Caco-2 (cell line): ENCODE data around the gene VSIR. TPM values are rescaled to one million over a fixed set of nuclear protein-coding genes. Genes with fewer than 3 reads are reported as not detected.

Source experiments
- BruUV-seq: library from RNA; stranded (reverse); fragments of 400-500 nt; replicated peaks from 2 replicates; lab custom pipeline; 2021; lab: Mats Ljungman, UMichigan
- CTCF ChIA-PET: fragments of 300-600 bp; sonication (Branson Sonifier 250); formaldehyde crosslinking; loops from one replicate; lab custom pipeline; 2022; ENCODE audit warnings: antibody characterized with exemption; lab: Charles Lee
- POLR2A ChIA-PET: fragments of 300-600 bp; sonication (Branson Sonifier 250); formaldehyde crosslinking; loops from one replicate; lab custom pipeline; 2022; ENCODE audit warnings: antibody characterized with exemption; lab: Charles Lee
- DNase-seq, 2 experiments: peaks; one replicate each; pipeline versions ENCODE4 v3.0.0 to v3.0.0-alpha.2; 2020 to 2022
- H3K27me3 ChIP-seq: replicated peaks from 2 replicates; pipeline ENCODE4 v1.6.0; 2011; ENCODE audit warnings: low read length; ENCODE audit not compliant: control insufficient read depth, insufficient read depth
- H3K36me3 ChIP-seq: 2 replicates; pipeline ENCODE4 v1.5.1; 2011; ENCODE audit warnings: low read length; ENCODE audit not compliant: control insufficient read depth, insufficient read depth
- H3K4me1 ChIP-seq: fragments of 250-450 bp; sonication (Bioruptor Pico); 2 replicates; pipeline ENCODE4 v1.5.1; 2020; ENCODE audit warnings: mild to moderate bottlenecking
- H3K4me3 ChIP-seq: 2 replicates; pipeline ENCODE4 v1.5.1; 2011; ENCODE audit warnings: low read depth, mild to moderate bottlenecking, control low read depth, low read length
- H3K9me3 ChIP-seq: fragments of 250-450 bp; sonication (Bioruptor Pico); 2 replicates; pipeline ENCODE4 v1.5.1; 2020; ENCODE audit warnings: mild to moderate bottlenecking, moderate library complexity
- H3K27ac Mint-ChIP-seq: one replicate; pipeline ENCODE4 v1.8.0; 2022; ENCODE audit warnings: mixed read lengths; ENCODE audit not compliant: unreplicated experiment
- H3K27me3 Mint-ChIP-seq: one replicate; pipeline ENCODE4 v1.8.0; 2022; ENCODE audit warnings: mixed read lengths; ENCODE audit not compliant: insufficient read depth, unreplicated experiment
- H3K36me3 Mint-ChIP-seq: one replicate; pipeline ENCODE4 v1.8.0; 2022; ENCODE audit warnings: mild to moderate bottlenecking, mixed read lengths; ENCODE audit not compliant: insufficient read depth, unreplicated experiment
- H3K4me1 Mint-ChIP-seq: one replicate; pipeline ENCODE4 v1.8.0; 2022; ENCODE audit warnings: low read depth, mixed read lengths; ENCODE audit not compliant: unreplicated experiment
- H3K4me3 Mint-ChIP-seq: one replicate; pipeline ENCODE4 v1.8.0; 2022; ENCODE audit warnings: mild to moderate bottlenecking, moderate library complexity, mixed read lengths; ENCODE audit not compliant: unreplicated experiment
- H3K9me3 Mint-ChIP-seq: one replicate; pipeline ENCODE4 v1.8.0; 2022; ENCODE audit warnings: mixed read lengths; ENCODE audit not compliant: unreplicated experiment
- intact Hi-C: fragments of 100-400 bp; cut with micrococcal nuclease; formaldehyde crosslinking; loops from one replicate; pipeline ENCODE4 v1.10.0; 2022; ENCODE audit not compliant: unreplicated experiment
- total RNA-seq: library from RNA; stranded (reverse); gene quantifications from 2 replicates; pipeline ENCODE4 v1.2.3, GENCODE V29; 2022
- TF ChIP-seq, protein P1 (sequence below), 2 experiments: fragments of 200-600 bp in 1 of 2; IDR thresholded peaks; 1 replicate in 1 of 2; 2 replicates in 1 of 2; pipeline versions ENCODE4 v1.5.1 to v1.8.0; 2011 to 2022; ENCODE audit warnings: antibody characterized with exemption in 1 of 2, control low read depth in 1 of 2, inconsistent platforms in 1 of 2, low read depth in 1 of 2, low read length in 1 of 2, mild to moderate bottlenecking in 1 of 2, moderate library complexity in 1 of 2; ENCODE audit not compliant: insufficient read depth in 1 of 2, severe bottlenecking in 1 of 2, unreplicated experiment in 1 of 2

VSIR gene
- total RNA-seq, 1 experiment from 2014 or later, result 44.0 TPM

DNA sequence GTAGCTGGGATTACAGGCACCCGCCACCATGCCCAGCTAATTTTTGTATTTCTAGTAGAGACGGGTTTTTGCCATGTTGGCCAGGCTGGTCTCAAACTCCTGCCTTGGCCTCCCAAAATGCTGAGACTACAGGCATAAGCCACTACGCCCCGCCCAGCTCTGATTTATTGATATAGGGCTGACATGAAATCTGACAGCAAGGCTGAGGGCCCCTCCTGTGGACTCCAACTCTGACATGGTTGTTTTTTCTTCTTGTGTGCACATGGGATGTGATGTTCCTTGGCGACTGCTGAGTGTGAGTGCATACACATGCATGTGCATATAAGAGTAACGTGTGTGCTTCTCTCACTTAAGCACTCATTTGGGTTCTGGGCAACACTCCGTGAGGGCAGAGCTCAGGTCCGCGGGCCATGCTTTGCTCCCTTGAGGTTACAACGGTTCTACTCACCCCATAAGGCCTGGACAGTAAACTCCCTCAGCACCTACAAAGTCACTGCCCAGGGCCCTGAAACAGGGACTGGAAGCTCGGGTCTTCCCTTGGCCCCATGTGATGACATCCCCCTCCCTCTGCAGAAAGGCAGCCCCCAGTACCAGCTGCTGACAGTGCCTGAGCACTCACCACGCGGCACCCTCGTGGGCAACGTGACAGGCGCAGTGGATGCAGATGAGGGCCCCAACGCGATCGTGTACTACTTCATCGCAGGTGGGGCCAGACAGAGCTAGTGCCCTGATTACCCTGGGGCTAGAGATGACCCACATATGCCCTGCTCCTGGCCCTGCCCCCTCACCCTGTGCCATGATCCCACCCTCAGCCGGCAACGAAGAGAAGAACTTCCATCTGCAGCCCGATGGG lies 33.6 kb upstream of the VSIR start:
- no peak overlapping the region for H3K4me3 ChIP-seq
- DNase-seq, result no peak
- intact Hi-C loops, result no loop called here
- CTCF ChIA-PET, result interaction anchor here (0.6 kb wide), 1 partner anchor 97 kb away, joined by 5 read pairs; no protein-coding TSS in a partner anchor
- no peak overlapping the region for H3K4me3 Mint-ChIP-seq
- H3K27me3 ChIP-seq, result no peaks in the 10 kb centered on the region
- no TSS peak for BruUV-seq
- H3K4me1 Mint-ChIP-seq, result no peaks in the 10 kb centered on the region
- no peak overlapping the region for H3K27ac Mint-ChIP-seq
- H3K9me3 Mint-ChIP-seq, result no peaks in the 10 kb centered on the region
- H3K9me3 ChIP-seq, result no peaks in the 10 kb centered on the region
- H3K36me3 Mint-ChIP-seq, result peaks cover 32% of the 10 kb centered on the region
- no peaks in the 10 kb centered on the region for H3K4me1 ChIP-seq
- TF ChIP-seq, protein P1, sequence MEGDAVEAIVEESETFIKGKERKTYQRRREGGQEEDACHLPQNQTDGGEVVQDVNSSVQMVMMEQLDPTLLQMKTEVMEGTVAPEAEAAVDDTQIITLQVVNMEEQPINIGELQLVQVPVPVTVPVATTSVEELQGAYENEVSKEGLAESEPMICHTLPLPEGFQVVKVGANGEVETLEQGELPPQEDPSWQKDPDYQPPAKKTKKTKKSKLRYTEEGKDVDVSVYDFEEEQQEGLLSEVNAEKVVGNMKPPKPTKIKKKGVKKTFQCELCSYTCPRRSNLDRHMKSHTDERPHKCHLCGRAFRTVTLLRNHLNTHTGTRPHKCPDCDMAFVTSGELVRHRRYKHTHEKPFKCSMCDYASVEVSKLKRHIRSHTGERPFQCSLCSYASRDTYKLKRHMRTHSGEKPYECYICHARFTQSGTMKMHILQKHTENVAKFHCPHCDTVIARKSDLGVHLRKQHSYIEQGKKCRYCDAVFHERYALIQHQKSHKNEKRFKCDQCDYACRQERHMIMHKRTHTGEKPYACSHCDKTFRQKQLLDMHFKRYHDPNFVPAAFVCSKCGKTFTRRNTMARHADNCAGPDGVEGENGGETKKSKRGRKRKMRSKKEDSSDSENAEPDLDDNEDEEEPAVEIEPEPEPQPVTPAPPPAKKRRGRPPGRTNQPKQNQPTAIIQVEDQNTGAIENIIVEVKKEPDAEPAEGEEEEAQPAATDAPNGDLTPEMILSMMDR (IDR thresholded peaks at IDR 0.05; ENCODE audit: insufficient read depth in 1 of 2, low read depth in 1 of 2, low read length in 1 of 2, severe bottlenecking in 1 of 2, unreplicated experiment in 1 of 2), result no peak
- H3K36me3 ChIP-seq, result no peaks in the 10 kb centered on the region
- H3K27me3 Mint-ChIP-seq, result no peaks in the 10 kb centered on the region
- POLR2A ChIA-PET, result interaction anchor here (0.6 kb wide), 1 partner anchor 33 kb away, joined by 3 read pairs; no protein-coding TSS in a partner anchor

GRCh38 chr10:71805776-71806703 lies 32.7 kb upstream of the VSIR start:
- no peaks in the 10 kb centered on the region for H3K4me1 ChIP-seq
- no peak overlapping the region for H3K27ac Mint-ChIP-seq
- H3K27me3 Mint-ChIP-seq, result no peaks in the 10 kb centered on the region
- BruUV-seq, result no TSS peak
- no peak overlapping the region for H3K4me3 Mint-ChIP-seq
- H3K9me3 Mint-ChIP-seq, result no peaks in the 10 kb centered on the region
- ChIA-PET CTCF (interaction anchor here (0.6 kb wide), 1 partner anchor 97 kb away, joined by 5 read pairs; no protein-coding TSS in a partner anchor), POLR2A (interaction anchor here (0.6 kb wide), 1 partner anchor 32 kb away, joined by 3 read pairs; no protein-coding TSS in a partner anchor)
- no peaks in the 10 kb centered on the region for H3K9me3 ChIP-seq
- no peak overlapping the region for H3K4me3 ChIP-seq
- no peaks in the 10 kb centered on the region for H3K27me3 ChIP-seq
- H3K36me3 Mint-ChIP-seq, result peaks cover 25% of the 10 kb centered on the region
- no peaks in the 10 kb centered on the region for H3K4me1 Mint-ChIP-seq
- intact Hi-C loops, result no loop called here
- TF ChIP-seq, protein P1 (IDR thresholded peaks at IDR 0.05; ENCODE audit: insufficient read depth in 1 of 2, low read depth in 1 of 2, low read length in 1 of 2, severe bottlenecking in 1 of 2, unreplicated experiment in 1 of 2), result no peak
- H3K36me3 ChIP-seq, result no peaks in the 10 kb centered on the region
- no peak for DNase-seq

DNA sequence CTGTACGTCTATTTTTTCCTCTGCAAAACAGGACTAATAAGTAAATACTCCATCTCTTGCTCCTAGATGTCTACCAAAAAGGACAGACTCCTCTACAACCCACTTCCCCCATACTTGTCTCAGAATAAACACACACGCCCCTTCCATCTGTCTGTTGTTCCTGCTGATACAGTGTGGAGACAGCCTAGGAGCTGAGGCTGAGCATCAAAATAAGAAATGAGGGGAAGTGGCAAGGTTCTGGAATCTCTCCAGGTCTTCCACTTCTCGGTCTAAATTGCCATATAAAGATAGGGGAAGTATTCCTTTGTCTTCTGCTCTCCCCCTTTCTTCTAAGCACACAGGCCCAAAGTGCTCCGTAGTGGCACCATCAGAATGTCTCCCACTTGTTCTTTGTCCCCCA lies 30.8 kb upstream of the VSIR start:
- CTCF ChIA-PET, result no interaction called here
- TF ChIP-seq, protein P1 (IDR thresholded peaks at IDR 0.05; ENCODE audit: insufficient read depth in 1 of 2, low read depth in 1 of 2, low read length in 1 of 2, severe bottlenecking in 1 of 2, unreplicated experiment in 1 of 2), result no peak

More for the DNA sequence above, 30.8 kb upstream of the VSIR start:
- H3K36me3 ChIP-seq, result no peaks in the 10 kb centered on the region
- no peaks in the 10 kb centered on the region for H3K9me3 ChIP-seq
- Mint-ChIP-seq H3K27ac (no peak overlapping the region), H3K27me3 (no peaks in the 10 kb centered on the region), H3K4me1 (no peaks in the 10 kb centered on the region), H3K9me3 (no peaks in the 10 kb centered on the region), H3K4me3 (no peak overlapping the region), H3K36me3 (peaks cover 5% of the 10 kb centered on the region)
- no peak overlapping the region for H3K4me3 ChIP-seq
- H3K27me3 ChIP-seq, result no peaks in the 10 kb centered on the region
- H3K4me1 ChIP-seq, result no peaks in the 10 kb centered on the region
- intact Hi-C loops, result no loop called here
- POLR2A ChIA-PET, result no interaction called here
- no peak for DNase-seq
- BruUV-seq, result no TSS peak
